HEK293 (cell line): Measurements from ENCODE around the gene NHSL2.

ENCODE experiments used
- CTCF ChIA-PET: fragments of 350-600 bp; formaldehyde crosslinking; extraction: SDS; loops from one replicate; lab custom pipeline; 2021; ENCODE audit warnings: antibody characterized with exemption; lab: Yijun Ruan, JAX
- POLR2A ChIA-PET: fragments of 300-600 bp; formaldehyde crosslinking; extraction: SDS; loops from one replicate; lab custom pipeline; 2020; ENCODE audit warnings: antibody characterized with exemption, inconsistent platforms; lab: Yijun Ruan, JAX
- H3K27ac ChIP-seq: fragments of 200-500 bp; sonication (Bioruptor generic); 2 replicates; pipeline ENCODE4 v1.5.1; 2014; ENCODE audit warnings: low read depth, low read length, control low read depth, inconsistent platforms; ENCODE audit errors: extremely low read depth
- H3K36me3 ChIP-seq, 2 experiments: fragments of 200-500 bp in 1 of 2; sonication (Bioruptor generic) in 1 of 2; 1 replicate in 1 of 2; 2 replicates in 1 of 2; pipeline ENCODE4 v1.5.1; 2014 to 2017; ENCODE audit warnings: inconsistent platforms in 2 of 2, low read length in 2 of 2; ENCODE audit not compliant: control insufficient read depth in 2 of 2, insufficient read depth in 1 of 2
- H3K4me1 ChIP-seq: fragments of 200-500 bp; sonication (Bioruptor generic); 2 replicates; pipeline ENCODE4 v1.5.1; 2014; ENCODE audit warnings: mild to moderate bottlenecking, low read length, inconsistent platforms; ENCODE audit not compliant: control insufficient read depth, insufficient read depth
- H3K4me3 ChIP-seq: 2 replicates; pipeline ENCODE4 v1.5.1; 2011; ENCODE audit warnings: low read depth, mild to moderate bottlenecking, control low read depth, low read length, moderate library complexity
- H3K9me3 ChIP-seq: fragments of 200-500 bp; sonication (Bioruptor generic); 2 replicates; pipeline ENCODE4 v1.5.1; 2014; ENCODE audit warnings: low read depth, low read length, inconsistent platforms; ENCODE audit not compliant: control insufficient read depth, insufficient read depth
- AEBP2 ChIP-seq: fragments of 450-650 bp; formaldehyde crosslinking; IDR thresholded peaks from 2 replicates; pipeline ENCODE4 v1.5.1; 2016; ENCODE audit warnings: missing biosample characterization, missing genetic modification characterization, borderline replicate concordance
- PRDM10 ChIP-seq: fragments of 450-650 bp; formaldehyde crosslinking; IDR thresholded peaks from 2 replicates; pipeline ENCODE4 v1.5.1; 2016; ENCODE audit warnings: missing biosample characterization, missing genetic modification characterization
- PRDM6 ChIP-seq: fragments of 450-650 bp; formaldehyde crosslinking; IDR thresholded peaks from 2 replicates; pipeline ENCODE4 v1.5.1; 2017; ENCODE audit warnings: missing biosample characterization, missing genetic modification characterization
- SCRT1 ChIP-seq: fragments of 450-650 bp; formaldehyde crosslinking; IDR thresholded peaks from 2 replicates; pipeline ENCODE4 v1.5.1; 2016; ENCODE audit warnings: missing biosample characterization, missing genetic modification characterization, borderline replicate concordance
- SCRT2 ChIP-seq: fragments of 450-650 bp; formaldehyde crosslinking; IDR thresholded peaks from 2 replicates; pipeline ENCODE4 v1.5.1; 2016; ENCODE audit warnings: missing biosample characterization, missing genetic modification characterization
- YY2 ChIP-seq: fragments of 450-650 bp; formaldehyde crosslinking; IDR thresholded peaks from 2 replicates; pipeline ENCODE4 v1.5.1; 2016; ENCODE audit warnings: missing biosample characterization, missing genetic modification characterization
- ZBTB26 ChIP-seq: fragments of 450-650 bp; formaldehyde crosslinking; optimal IDR thresholded peaks from 2 replicates; pipeline ENCODE3; 2016; ENCODE audit warnings: missing biosample characterization, mild to moderate bottlenecking, missing genetic modification characterization
- ZIC2 ChIP-seq: fragments of 450-650 bp; formaldehyde crosslinking; IDR thresholded peaks from 2 replicates; pipeline ENCODE4 v1.5.1; 2016; ENCODE audit warnings: missing biosample characterization, missing genetic modification characterization
- ZNF10 ChIP-seq: fragments of 450-650 bp; formaldehyde crosslinking; IDR thresholded peaks from 2 replicates; pipeline ENCODE4 v1.5.1; 2017; ENCODE audit warnings: missing biosample characterization, missing genetic modification characterization
- ZNF114 ChIP-seq: fragments of 450-650 bp; formaldehyde crosslinking; IDR thresholded peaks from 2 replicates; pipeline ENCODE4 v1.5.0; 2017; ENCODE audit warnings: missing biosample characterization, missing genetic modification characterization
- ZNF121 ChIP-seq: fragments of 450-650 bp; formaldehyde crosslinking; IDR thresholded peaks from 2 replicates; pipeline ENCODE4 v1.5.1; 2016; ENCODE audit warnings: missing biosample characterization, missing genetic modification characterization
- ZNF155 ChIP-seq: fragments of 450-650 bp; formaldehyde crosslinking; IDR thresholded peaks from 2 replicates; pipeline ENCODE4 v1.5.1; 2016; ENCODE audit warnings: missing biosample characterization, missing genetic modification characterization
- ZNF157 ChIP-seq: fragments of 450-650 bp; formaldehyde crosslinking; IDR thresholded peaks from 2 replicates; pipeline ENCODE4 v1.5.1; 2016; ENCODE audit warnings: missing biosample characterization, missing genetic modification characterization
- ZNF223 ChIP-seq: fragments of 450-650 bp; formaldehyde crosslinking; IDR thresholded peaks from 2 replicates; pipeline ENCODE4 v1.5.1; 2016; ENCODE audit warnings: missing biosample characterization, missing genetic modification characterization
- ZNF24 ChIP-seq: fragments of 450-650 bp; formaldehyde crosslinking; IDR thresholded peaks from 2 replicates; pipeline ENCODE4 v1.5.1; 2016; ENCODE audit warnings: missing biosample characterization, missing genetic modification characterization
- ZNF26 ChIP-seq: fragments of 450-650 bp; formaldehyde crosslinking; IDR thresholded peaks from 2 replicates; pipeline ENCODE4 v1.5.1; 2016; ENCODE audit warnings: missing biosample characterization, missing genetic modification characterization
- ZNF426 ChIP-seq: fragments of 450-650 bp; formaldehyde crosslinking; IDR thresholded peaks from 2 replicates; pipeline ENCODE4 v1.5.1; 2017; ENCODE audit warnings: missing biosample characterization, missing genetic modification characterization, mild to moderate bottlenecking, inconsistent platforms, moderate library complexity
- ZNF548 ChIP-seq: fragments of 450-650 bp; formaldehyde crosslinking; IDR thresholded peaks from 2 replicates; pipeline ENCODE4 v1.5.1; 2016; ENCODE audit warnings: missing biosample characterization, missing genetic modification characterization
- ZNF560 ChIP-seq: fragments of 450-650 bp; formaldehyde crosslinking; IDR thresholded peaks from 2 replicates; pipeline ENCODE4 v1.5.1; 2017; ENCODE audit warnings: missing biosample characterization, missing genetic modification characterization, borderline replicate concordance
- ZNF571 ChIP-seq: fragments of 450-650 bp; formaldehyde crosslinking; IDR thresholded peaks from 2 replicates; pipeline ENCODE4 v1.5.0; 2017; ENCODE audit warnings: missing biosample characterization, missing genetic modification characterization
- ZNF585B ChIP-seq: fragments of 450-650 bp; formaldehyde crosslinking; IDR thresholded peaks from 2 replicates; pipeline ENCODE4 v1.5.1; 2016; ENCODE audit warnings: missing biosample characterization, missing genetic modification characterization
- ZNF768 ChIP-seq: fragments of 450-650 bp; formaldehyde crosslinking; IDR thresholded peaks from 2 replicates; pipeline ENCODE4 v1.5.1; 2018; ENCODE audit warnings: missing biosample characterization, mild to moderate bottlenecking, missing genetic modification characterization
- ZNF837 ChIP-seq: fragments of 450-650 bp; formaldehyde crosslinking; IDR thresholded peaks from 2 replicates; pipeline ENCODE4 v1.5.1; 2016; ENCODE audit warnings: missing biosample characterization, missing genetic modification characterization
- ZSCAN16 ChIP-seq: fragments of 450-650 bp; formaldehyde crosslinking; IDR thresholded peaks from 2 replicates; pipeline ENCODE4 v1.5.1; 2016; ENCODE audit warnings: missing biosample characterization, missing genetic modification characterization
- ZSCAN4 ChIP-seq: fragments of 450-650 bp; formaldehyde crosslinking; IDR thresholded peaks from 2 replicates; pipeline ENCODE4 v1.5.1; 2017; ENCODE audit warnings: missing biosample characterization, missing genetic modification characterization

Gene NHSL2

GRCh38 chrX:71917621-71918343, 7.1 kb downstream of the NHSL2 start:
- ChIA-PET CTCF (interaction anchor here (0.7 to 1.2 kb wide), 3 partner anchors 81 to 210 kb away, joined by 3 to 4 read pairs (median 4); no protein-coding TSS in a partner anchor), POLR2A (no interaction called here)
- Histone ChIP-seq H3K4me3 (no peak overlapping the region), H3K36me3 (no peaks in the 10 kb centered on the region), H3K27ac (no peak overlapping the region), H3K4me1 (no peaks in the 10 kb centered on the region), H3K9me3 (no peaks in the 10 kb centered on the region)
- TF ChIP-seq ZNF571 (tag by site-specific recombination) (no peak), SCRT1 (tag by site-specific recombination) (no peak), ZNF26 (no peak), ZBTB26 (tag by site-specific recombination) (no peak), ZNF114 (tag by site-specific recombination) (no peak), PRDM6 (tag by site-specific recombination) (no peak), ZNF560 (tag by site-specific recombination) (no peak), YY2 (tag by site-specific recombination) (no peak), ZNF24 (tag by site-specific recombination) (no peak), ZNF837 (tag by site-specific recombination) (no peak), ZNF223 (no peak), ZNF155 (tag by site-specific recombination) (no peak), ZNF585B (no peak), ZNF768 (tag by site-specific recombination) (no peak)

- POLR2A ChIA-PET: no interaction called here
- Histone ChIP-seq H3K4me3 (no peak overlapping the region), H3K4me1 (no peaks in the 10 kb centered on the region), H3K27ac (no peak overlapping the region), H3K9me3 (no peaks in the 10 kb centered on the region), H3K36me3 (no peaks in the 10 kb centered on the region)
- CTCF ChIA-PET: interaction anchor here (0.8 to 0.9 kb wide), 2 partner anchors 79 to 96 kb away, joined by 3 to 5 read pairs; no protein-coding TSS in a partner anchor
- TF ChIP-seq ZSCAN16 (tag by site-specific recombination) (no peak), ZNF548 (tag by site-specific recombination) (no peak), ZIC2 (tag by site-specific recombination) (no peak), ZNF10 (no peak), AEBP2 (tag by site-specific recombination) (no peak), PRDM10 (no peak), ZNF426 (no peak), SCRT2 (tag by site-specific recombination) (no peak), ZNF121 (tag by site-specific recombination) (no peak), ZSCAN4 (tag by site-specific recombination) (no peak), ZNF157 (tag by site-specific recombination) (no peak)
Measured at GRCh38 chrX:71919431-71919830, 8.8 kb downstream of the NHSL2 start.
